CD4-positive, CD25-positive, alpha-beta regulatory T cell (primary cell): Measurements from ENCODE around the gene HTR1B. TPM values are rescaled to one million over a fixed set of nuclear protein-coding genes. Genes with fewer than 3 reads are reported as not detected.
A peak's percentile ranks its signal among the peaks of the same experiment; 100 is the strongest.

Experiments
- ATAC-seq, 2 donors: fragments of 150-1000 bp; cut with Tn5 transposase; one replicate each; pipeline ENCODE4 v1.10.0; 2021; ENCODE audit warnings: low read depth in 2 of 2, moderate number of reproducible peaks in 2 of 2, moderate library complexity in 1 of 2
- DNase-seq, 3 donors: peaks; one replicate each; pipeline versions ENCODE4 v3.0.0 to v3.0.0-alpha.2; 2012 to 2022; ENCODE audit warnings: mixed read lengths in 1 of 3
- H3K27ac ChIP-seq: one replicate; pipeline ENCODE4 v1.7.0; 2013; ENCODE audit warnings: mild to moderate bottlenecking, low read length; ENCODE audit not compliant: insufficient read depth, poor library complexity, severe bottlenecking
- H3K27me3 ChIP-seq: one replicate; pipeline ENCODE4 v1.7.0; 2013; ENCODE audit warnings: low read length; ENCODE audit not compliant: control insufficient read depth, insufficient read depth
- H3K36me3 ChIP-seq: one replicate; pipeline ENCODE4 v1.7.0; 2013; ENCODE audit warnings: mild to moderate bottlenecking, low read length, moderate library complexity; ENCODE audit not compliant: control insufficient read depth, insufficient read depth
- H3K4me1 ChIP-seq: 2 replicates; pipeline ENCODE4 v1.7.0; 2013; ENCODE audit warnings: mild to moderate bottlenecking, low read length; ENCODE audit not compliant: insufficient read depth, control insufficient read depth, poor library complexity, severe bottlenecking
- H3K4me3 ChIP-seq: one replicate; pipeline ENCODE4 v1.7.0; 2013; ENCODE audit warnings: low read depth, mild to moderate bottlenecking, low read length, moderate library complexity
- H3K9me3 ChIP-seq, 2 experiments: 1 replicate in 1 of 2; 2 replicates in 1 of 2; pipeline ENCODE4 v1.7.0; 2013; ENCODE audit warnings: low read length in 2 of 2, mild to moderate bottlenecking in 1 of 2, moderate library complexity in 1 of 2; ENCODE audit not compliant: control insufficient read depth in 2 of 2
- H3K27ac Mint-ChIP-seq, 3 donors: one replicate each; pipeline ENCODE4 v1.8.0; 2020 to 2022; ENCODE audit warnings: mild to moderate bottlenecking in 3 of 3, mixed read lengths in 3 of 3, moderate library complexity in 2 of 3
- H3K27me3 Mint-ChIP-seq: one replicate; pipeline ENCODE4 v1.8.0; 2022; ENCODE audit warnings: mild to moderate bottlenecking, mixed read lengths
- H3K36me3 Mint-ChIP-seq: one replicate; pipeline ENCODE4 v1.8.0; 2020; ENCODE audit warnings: mixed read lengths
- H3K4me1 Mint-ChIP-seq, 4 donors: one replicate each; pipeline ENCODE4 v1.8.0; 2020 to 2022; ENCODE audit warnings: mixed read lengths in 4 of 4, mild to moderate bottlenecking in 1 of 4
- H3K4me3 Mint-ChIP-seq, 4 donors: one replicate each; pipeline ENCODE4 v1.8.0; 2020 to 2022; ENCODE audit warnings: mild to moderate bottlenecking in 4 of 4, mixed read lengths in 4 of 4, moderate library complexity in 3 of 4
- H3K9me3 Mint-ChIP-seq, 7 donors: one replicate each; pipeline ENCODE4 v1.8.0; 2020 to 2022; ENCODE audit warnings: mixed read lengths in 7 of 7, mild to moderate bottlenecking in 3 of 7, moderate library complexity in 2 of 7
- polyA plus RNA-seq, 4 donors: library from polyadenylated mRNA; unstranded; fragments of 300-500 nt; fragmentation: Illumina TruSeq; gene quantifications; one replicate each; pipeline ENCODE4 v1.2.3, GENCODE V29; 2021
- total RNA-seq: library from RNA; stranded (reverse); gene quantifications from one replicate; pipeline ENCODE4 v1.2.3, GENCODE V29; 2022

Gene HTR1B
- total and polyA plus RNA-seq, 5 donors from 2014 or later: not detected

GRCh38 chr6:77463861-77464494 is 687 bp upstream of the HTR1B start:
- Histone ChIP-seq H3K9me3 (peaks cover 0 to 5% of the 10 kb centered on the region in 2 experiments), H3K27ac (no peak overlapping the region), H3K36me3 (no peaks in the 10 kb centered on the region), H3K4me1 (no peaks in the 10 kb centered on the region), H3K4me3 (no peak overlapping the region), H3K27me3 (peaks cover 18% of the 10 kb centered on the region)
- peaks cover 0 to 17% (median 4%) of the 10 kb centered on the region in 7 donors for H3K9me3 Mint-ChIP-seq
- DNase-seq (no peak), ATAC-seq (no peak)
- peaks cover 38% of the 10 kb centered on the region for H3K27me3 Mint-ChIP-seq
- H3K36me3 Mint-ChIP-seq: no peaks in the 10 kb centered on the region
- H3K27ac Mint-ChIP-seq: no peak overlapping the region
- peaks cover 0 to 8% (median 2%) of the 10 kb centered on the region in 4 donors for H3K4me1 Mint-ChIP-seq
- no peak overlapping the region for H3K4me3 Mint-ChIP-seq

GRCh38 chr6:77462359-77463307 is 658 bp downstream of the HTR1B start:
- H3K36me3 Mint-ChIP-seq: no peaks in the 10 kb centered on the region
- H3K4me1 Mint-ChIP-seq: peaks cover 0 to 8% (median 2%) of the 10 kb centered on the region in 4 donors
- Histone ChIP-seq H3K27me3 (peaks cover 18% of the 10 kb centered on the region), H3K9me3 (peaks cover 0 to 5% of the 10 kb centered on the region in 2 experiments), H3K4me3 (no peak overlapping the region), H3K4me1 (no peaks in the 10 kb centered on the region), H3K27ac (no peak overlapping the region), H3K36me3 (no peaks in the 10 kb centered on the region)
- DNase-seq (no peak), ATAC-seq (no peak)
- H3K27ac Mint-ChIP-seq: peak overlapping the region in 1 of 3 donors; percentile 7
- peak overlapping the region in 1 of 4 donors; percentile 36 for H3K4me3 Mint-ChIP-seq
- peaks cover 0 to 18% (median 4%) of the 10 kb centered on the region in 7 donors for H3K9me3 Mint-ChIP-seq
- H3K27me3 Mint-ChIP-seq: peaks cover 34% of the 10 kb centered on the region

- DNase-seq (no peak), ATAC-seq (no peak)
- Mint-ChIP-seq H3K27ac (no peak overlapping the region), H3K4me3 (no peak overlapping the region), H3K27me3 (peaks cover 34% of the 10 kb centered on the region), H3K9me3 (peaks cover 0 to 17% (median 4%) of the 10 kb centered on the region in 7 donors), H3K4me1 (peaks cover 0 to 8% (median 2%) of the 10 kb centered on the region in 4 donors), H3K36me3 (no peaks in the 10 kb centered on the region)
- Histone ChIP-seq H3K4me3 (no peak overlapping the region), H3K27me3 (peaks cover 18% of the 10 kb centered on the region), H3K36me3 (no peaks in the 10 kb centered on the region), H3K4me1 (no peaks in the 10 kb centered on the region), H3K9me3 (peaks cover 0 to 5% of the 10 kb centered on the region in 2 experiments), H3K27ac (no peak overlapping the region)
Measured at GRCh38 chr6:77461796-77462195, 1.5 kb downstream of the HTR1B start.

GRCh38 chr6:77458421-77458820 is 4.9 kb downstream of the HTR1B start:
- H3K27ac ChIP-seq: no peak overlapping the region
- ATAC-seq: no peak
- no peak overlapping the region for H3K27ac Mint-ChIP-seq
- H3K4me3 ChIP-seq: no peak overlapping the region
- H3K4me1 Mint-ChIP-seq: peaks cover 0 to 2% (median 0%) of the 10 kb centered on the region in 4 donors
- H3K27me3 ChIP-seq: peaks cover 3% of the 10 kb centered on the region
- H3K9me3 Mint-ChIP-seq: peaks cover 0 to 11% (median 2%) of the 10 kb centered on the region in 7 donors
- DNase-seq: no peak
- H3K36me3 ChIP-seq: no peaks in the 10 kb centered on the region
- no peaks in the 10 kb centered on the region for H3K36me3 Mint-ChIP-seq
- H3K27me3 Mint-ChIP-seq: peaks cover 16% of the 10 kb centered on the region
- no peaks in the 10 kb centered on the region for H3K4me1 ChIP-seq
- no peak overlapping the region for H3K4me3 Mint-ChIP-seq
- H3K9me3 ChIP-seq: peaks cover 0 to 5% of the 10 kb centered on the region in 2 experiments

GRCh38 chr6:77457720-77458349 is 5.5 kb downstream of the HTR1B start:
- Histone ChIP-seq H3K4me1 (no peaks in the 10 kb centered on the region), H3K27me3 (peaks cover 3% of the 10 kb centered on the region), H3K27ac (no peak overlapping the region), H3K4me3 (no peak overlapping the region), H3K9me3 (peaks cover 0 to 2% of the 10 kb centered on the region in 2 experiments), H3K36me3 (no peaks in the 10 kb centered on the region)
- DNase-seq: peak in 1 of 3 donors; percentile 26
- Mint-ChIP-seq H3K27ac (no peak overlapping the region), H3K4me3 (no peak overlapping the region), H3K27me3 (peaks cover 11% of the 10 kb centered on the region), H3K4me1 (no peaks in the 10 kb centered on the region), H3K36me3 (no peaks in the 10 kb centered on the region), H3K9me3 (peaks cover 0 to 8% (median 0%) of the 10 kb centered on the region in 7 donors)
- ATAC-seq: no peak

- Histone ChIP-seq H3K27me3 (no peaks in the 10 kb centered on the region), H3K36me3 (no peaks in the 10 kb centered on the region), H3K9me3 (no peaks in the 10 kb centered on the region), H3K4me3 (no peak overlapping the region), H3K27ac (no peak overlapping the region), H3K4me1 (no peaks in the 10 kb centered on the region)
- Mint-ChIP-seq H3K36me3 (no peaks in the 10 kb centered on the region), H3K4me1 (no peaks in the 10 kb centered on the region), H3K9me3 (peaks cover 0 to 3% (median 0%) of the 10 kb centered on the region in 7 donors), H3K27me3 (no peaks in the 10 kb centered on the region), H3K4me3 (no peak overlapping the region), H3K27ac (no peak overlapping the region)
- ATAC-seq (no peak), DNase-seq (no peak)
Measured at GRCh38 chr6:77456531-77457248, 6.6 kb downstream of the HTR1B start.

- Mint-ChIP-seq H3K27me3 (no peaks in the 10 kb centered on the region), H3K4me1 (no peaks in the 10 kb centered on the region), H3K4me3 (no peak overlapping the region), H3K36me3 (no peaks in the 10 kb centered on the region), H3K27ac (no peak overlapping the region), H3K9me3 (peaks cover 0 to 3% (median 0%) of the 10 kb centered on the region in 7 donors)
- ATAC-seq: no peak
- H3K36me3 ChIP-seq: no peaks in the 10 kb centered on the region
- no peaks in the 10 kb centered on the region for H3K9me3 ChIP-seq
- no peak overlapping the region for H3K27ac ChIP-seq
- H3K4me1 ChIP-seq: no peaks in the 10 kb centered on the region
- H3K4me3 ChIP-seq: no peak overlapping the region
- no peaks in the 10 kb centered on the region for H3K27me3 ChIP-seq
- DNase-seq: no peak
Measured at GRCh38 chr6:77455271-77455670, 8.0 kb downstream of the HTR1B start.
